CD4-positive, alpha-beta T cell treated with Interleukin-6 for 4 hours (primary cell): ENCODE measurements around the gene IL15RA.
"Not testable (repeated sequence)": the region's sequence is repeated elsewhere in the genome, so short reads cannot be mapped to it uniquely, and the experiment has no call there.

Experiments
- DNase-seq: peaks from one replicate; pipeline ENCODE4 v3.0.0-alpha.2; 2020; ENCODE audit warnings: mixed read lengths

The IL15RA gene

GRCh38 chr10:5919568-5919967 lies 57.8 kb downstream of the IL15RA start:
- no peak for DNase-seq

DNA sequence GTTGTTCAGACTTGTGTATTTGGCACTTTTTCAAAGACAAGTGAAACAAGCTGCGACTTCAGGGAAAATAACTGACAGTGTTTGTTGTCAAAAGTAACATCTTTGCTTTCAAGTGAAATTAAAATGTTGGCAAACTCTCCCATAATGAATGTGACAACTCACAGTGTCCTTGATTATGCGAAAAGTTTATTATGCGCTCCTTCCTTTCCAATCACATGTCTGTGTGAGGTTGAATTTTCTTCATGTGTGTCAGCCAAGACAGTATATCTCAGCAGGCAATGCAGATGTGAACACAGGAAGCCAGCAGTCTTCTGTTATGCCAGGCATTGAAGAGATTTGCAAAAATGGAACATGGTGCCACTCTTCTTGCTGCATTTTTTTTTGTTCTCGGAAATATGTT lies 58.6 kb downstream of the IL15RA start:
- DNase-seq = no peak

GRCh38 chr10:5917305-5917704 lies 60.0 kb downstream of the IL15RA start:
- DNase-seq = no peak

DNA sequence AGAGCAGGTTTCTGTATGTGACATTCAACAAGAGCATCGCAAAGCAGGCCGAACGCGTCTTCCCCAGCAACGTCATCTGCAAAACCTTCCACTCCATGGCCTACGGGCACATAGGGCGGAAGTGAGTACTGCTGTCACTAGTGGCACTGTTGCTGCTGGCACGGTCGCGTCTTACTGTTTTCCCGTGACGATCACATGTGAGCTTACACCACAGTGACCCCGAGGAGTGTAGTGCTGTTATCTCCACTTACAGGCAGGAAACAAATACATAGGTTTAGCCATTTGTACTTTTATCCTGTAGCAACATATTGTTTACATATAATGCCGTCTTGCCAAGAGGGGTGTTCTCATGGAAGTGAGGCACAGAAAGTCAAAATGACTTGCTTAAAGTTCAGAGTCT lies 61.9 kb downstream of the IL15RA start:
- no peak for DNase-seq

DNA sequence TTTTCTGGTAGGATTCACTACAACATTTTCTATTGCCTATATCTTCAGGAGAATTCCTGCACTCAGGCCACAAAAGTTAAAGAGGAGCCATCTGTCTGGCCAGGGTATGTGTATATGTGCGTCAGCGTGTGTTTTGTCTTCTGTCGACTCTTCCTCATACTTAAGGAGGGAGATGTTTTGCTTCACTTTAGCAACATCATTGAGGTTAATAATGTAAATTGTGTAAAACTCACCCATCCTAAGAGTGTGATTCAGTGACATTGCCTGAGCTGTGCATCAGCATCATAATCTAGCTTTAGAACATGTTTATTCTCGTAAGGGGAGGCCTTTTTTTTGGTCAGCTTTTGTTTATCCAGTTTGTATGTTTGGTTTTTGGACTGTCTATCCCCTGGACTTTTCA lies 63.6 kb downstream of the IL15RA start:
- no peak for DNase-seq

GRCh38 chr10:5911670-5912069 lies 65.7 kb downstream of the IL15RA start:
- DNase-seq = no peak

GRCh38 chr10:5910323-5911100 lies 66.8 kb downstream of the IL15RA start:
- no peak for DNase-seq

DNA sequence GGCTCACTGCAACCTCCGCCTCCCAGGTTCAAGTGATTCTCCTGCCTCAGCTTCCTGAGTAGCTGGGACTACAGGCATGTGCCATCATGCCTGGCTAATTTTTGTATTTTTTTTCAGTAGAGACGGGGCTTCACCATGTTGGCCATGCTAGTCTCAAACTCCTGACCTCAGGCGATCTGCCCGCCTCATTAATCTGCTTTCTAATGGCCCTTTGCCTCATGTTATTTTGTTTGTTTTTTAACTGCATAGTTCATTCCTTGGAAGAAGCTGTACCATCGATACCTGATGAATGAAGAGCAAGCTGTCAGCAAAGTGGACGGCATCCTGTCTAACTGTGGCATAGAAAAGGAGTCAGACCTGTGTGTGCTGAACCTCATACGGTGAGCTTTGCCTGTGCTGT lies 68.7 kb downstream of the IL15RA start:
- not testable (repeated sequence) for DNase-seq

DNA sequence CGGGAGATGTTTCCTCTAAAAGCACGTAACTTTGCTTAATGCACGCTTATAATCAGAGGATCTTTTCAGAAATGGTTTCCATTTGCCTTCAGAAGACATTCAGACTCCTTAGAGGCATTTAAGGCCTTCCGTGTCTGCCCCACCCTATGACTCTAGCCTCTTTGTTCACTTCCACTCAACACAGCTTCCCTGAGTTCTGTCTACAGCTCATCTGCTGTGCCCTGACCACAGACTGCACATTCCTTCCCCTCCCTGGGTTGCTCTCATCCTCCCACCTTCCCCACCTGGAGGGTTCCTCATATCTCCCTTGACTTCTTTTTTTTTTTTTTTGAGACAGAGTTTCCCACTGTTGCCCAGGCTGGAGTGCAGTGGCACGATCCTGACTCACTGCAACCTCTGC lies 70.7 kb downstream of the IL15RA start:
- no peak for DNase-seq

DNA sequence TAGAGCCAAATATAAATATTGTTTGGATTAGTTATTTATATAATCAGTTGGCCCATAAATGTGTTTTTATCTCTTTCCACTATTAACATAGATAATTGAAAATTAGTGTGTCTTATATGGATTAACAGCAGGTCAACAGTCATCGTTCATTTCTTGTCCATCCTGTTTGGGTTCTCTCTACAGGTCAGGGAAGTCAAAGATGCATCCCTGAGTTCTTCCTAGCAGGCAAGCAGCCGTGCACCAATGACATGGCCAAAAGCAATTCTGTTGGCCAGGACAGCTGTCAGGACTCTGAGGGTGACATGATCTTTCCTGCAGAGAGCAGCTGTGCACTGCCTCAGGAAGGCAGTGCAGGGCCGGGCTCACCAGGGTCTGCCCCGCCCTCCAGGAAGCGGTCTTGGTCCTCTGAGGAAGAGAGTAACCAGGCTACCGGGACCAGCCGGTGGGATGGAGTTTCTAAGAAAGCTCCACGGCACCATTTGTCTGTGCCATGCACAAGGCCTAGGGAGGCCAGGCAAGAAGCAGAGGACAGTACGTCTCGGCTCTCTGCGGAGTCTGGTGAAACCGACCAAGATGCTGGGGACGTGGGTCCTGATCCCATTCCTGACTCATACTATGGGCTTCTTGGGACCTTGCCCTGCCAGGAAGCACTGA lies 71.4 kb downstream of the IL15RA start:
- no peak for DNase-seq

DNA sequence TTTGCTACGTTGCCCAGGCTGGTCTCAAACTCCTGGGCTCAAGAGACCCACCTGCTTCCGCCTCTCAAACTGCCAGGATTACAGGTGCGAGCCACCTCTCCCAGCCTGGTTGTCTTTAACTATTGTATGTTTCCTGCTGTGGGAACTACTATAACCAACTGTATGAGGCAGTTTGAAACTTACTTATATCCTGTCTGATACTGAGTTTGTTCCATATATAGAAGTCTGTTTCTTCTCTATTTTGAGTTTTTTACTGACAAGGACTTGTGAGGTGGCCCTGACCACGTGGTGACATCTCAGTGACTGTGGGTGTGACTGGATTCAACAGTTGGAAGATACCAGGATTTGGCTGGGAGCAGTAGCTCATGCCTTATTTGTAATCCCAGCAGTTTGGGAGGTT lies 73.1 kb downstream of the IL15RA start:
- DNase-seq = no peak

GRCh38 chr10:5903563-5903962 lies 73.8 kb downstream of the IL15RA start:
- no peak for DNase-seq

GRCh38 chr10:5902511-5903274 lies 74.7 kb downstream of the IL15RA start:
- DNase-seq = no peak
